ENCODE measurements around the gene MECP2. TPM values are rescaled to one million over a fixed set of nuclear protein-coding genes. Genes with fewer than 3 reads are reported as not detected.

Gene MECP2
- total RNA-seq, 1 experiment from 2014 or later = 48.3 TPM

- no peak for DNase-seq (ENCODE audit: low spot score)
These were observed 35.7 kb downstream of the MECP2 start for GRCh38 chrX:154061801-154062200.

GRCh38 chrX:154059729-154060245, 37.7 kb downstream of the MECP2 start:
- no peak for DNase-seq (ENCODE audit: low spot score)

GRCh38 chrX:154059231-154059630, 38.3 kb downstream of the MECP2 start:
- DNase-seq (ENCODE audit: low spot score) = no peak

- DNase-seq (ENCODE audit: low spot score) = no peak
These were observed 39.1 kb downstream of the MECP2 start for GRCh38 chrX:154058214-154058997.

GRCh38 chrX:154057791-154058190, 39.7 kb downstream of the MECP2 start:
- DNase-seq (ENCODE audit: low spot score) = no peak

GRCh38 chrX:154056770-154057241, 40.7 kb downstream of the MECP2 start:
- no peak for DNase-seq (ENCODE audit: low spot score)

- DNase-seq (ENCODE audit: low spot score) = peak; percentile 49
These were observed 46.2 kb downstream of the MECP2 start for GRCh38 chrX:154051201-154051810.

- no peak for DNase-seq (ENCODE audit: low spot score)
These were observed 47.4 kb downstream of the MECP2 start for GRCh38 chrX:154050113-154050495.

- no peak for DNase-seq (ENCODE audit: low spot score)
These were observed 48.1 kb downstream of the MECP2 start for GRCh38 chrX:154049209-154050112.

GRCh38 chrX:154048398-154048797, 49.1 kb downstream of the MECP2 start:
- no peak for DNase-seq (ENCODE audit: low spot score)

- DNase-seq (ENCODE audit: low spot score) = no peak
These were observed 50.4 kb downstream of the MECP2 start for GRCh38 chrX:154046940-154047610.

GRCh38 chrX:154046031-154046781, 51.3 kb downstream of the MECP2 start:
- peak; percentile 64 for DNase-seq (ENCODE audit: low spot score)

- DNase-seq (ENCODE audit: low spot score) = no peak
These were observed 53.4 kb downstream of the MECP2 start for GRCh38 chrX:154044091-154044490.

- DNase-seq (ENCODE audit: low spot score) = peak; percentile 36
These were observed 54.3 kb downstream of the MECP2 start for GRCh38 chrX:154043003-154043763.

- no peak for DNase-seq (ENCODE audit: low spot score)
These were observed 56.7 kb downstream of the MECP2 start for GRCh38 chrX:154040863-154041262.

- DNase-seq (ENCODE audit: low spot score) = peak; percentile 42
These were observed 57.2 kb downstream of the MECP2 start for GRCh38 chrX:154040307-154040756.

GRCh38 chrX:154039577-154039976, 57.9 kb downstream of the MECP2 start:
- DNase-seq (ENCODE audit: low spot score) = no peak

GRCh38 chrX:154038656-154039055, 58.9 kb downstream of the MECP2 start:
- no peak for DNase-seq (ENCODE audit: low spot score)

- no peak for DNase-seq (ENCODE audit: low spot score)
These were observed 59.8 kb downstream of the MECP2 start for GRCh38 chrX:154037754-154038153.

- DNase-seq (ENCODE audit: low spot score) = no peak
These were observed 61.0 kb downstream of the MECP2 start for GRCh38 chrX:154036513-154036912.

Measured in A172 (cell line).